GM21723 (cell line): ENCODE results near the gene CXCL10.
A peak's percentile ranks its signal among the peaks of the same experiment; 100 is the strongest.
"Not testable (repeated sequence)": the region's sequence is repeated elsewhere in the genome, so short reads cannot be mapped to it uniquely, and the experiment has no call there.

ENCODE experiments used
- ATAC-seq: cut with Tn5 transposase; IDR thresholded peaks from one replicate; pipeline ENCODE4 v1.9.1; 2021; ENCODE audit warnings: mild to moderate bottlenecking, moderate library complexity; ENCODE audit not compliant: unreplicated experiment

The CXCL10 gene

DNA sequence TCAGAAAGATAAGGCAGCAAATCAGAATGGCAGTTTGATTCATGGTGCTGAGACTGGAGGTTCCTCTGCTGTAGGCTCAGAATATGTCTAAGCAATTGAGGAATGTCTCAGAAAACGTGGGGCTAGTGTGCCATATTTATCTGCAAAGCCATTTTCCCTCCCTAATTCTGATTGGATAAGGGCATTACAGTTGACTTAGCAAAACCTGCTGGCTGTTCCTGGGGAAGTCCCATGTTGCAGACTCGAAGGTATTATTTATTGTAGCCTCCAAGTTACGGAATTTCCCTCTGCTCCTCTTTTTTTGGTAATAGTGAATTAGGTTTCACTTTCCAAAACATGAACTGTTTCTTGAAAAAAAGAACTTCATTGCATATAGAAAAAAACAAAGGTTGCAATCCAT, at the start of gene CXCL10:
TSS of gene CXCL10 (minus strand) at position 109 of the 400 bp plus-strand sequence. CDS start at position 43, 66 bp downstream.
- no peak for ATAC-seq

GRCh38 chr4:76072760-76073159, 49.5 kb upstream of the CXCL10 start:
- no peak for ATAC-seq

DNA sequence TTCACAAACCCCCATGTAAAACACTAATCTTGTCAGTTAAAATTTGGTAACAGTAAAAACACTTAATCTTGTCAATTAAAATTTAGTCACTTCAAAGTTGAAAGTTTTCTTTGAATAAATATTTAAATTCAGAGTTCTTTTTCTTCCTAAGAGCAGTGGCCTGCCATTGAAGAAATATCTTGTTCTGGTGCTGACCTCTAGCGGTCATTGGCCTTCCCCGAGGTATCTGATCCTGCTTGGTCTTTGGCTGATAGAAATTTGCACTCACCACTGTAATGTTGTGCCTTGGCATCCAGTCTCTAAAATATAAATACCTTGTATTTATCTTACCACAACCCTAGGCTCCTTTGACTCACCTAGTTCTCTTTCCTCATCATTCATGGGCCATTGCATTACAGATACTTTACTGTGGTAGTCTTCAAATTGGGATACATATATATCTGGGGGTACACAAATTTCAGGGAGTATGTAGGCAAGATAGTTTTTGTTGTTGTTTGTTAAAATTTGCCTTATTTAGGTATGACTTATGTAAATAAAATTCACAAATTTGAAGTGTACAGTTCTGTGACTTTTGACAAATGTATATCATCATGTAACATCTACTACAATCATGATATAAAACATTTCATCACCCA, 44.5 kb upstream of the CXCL10 start:
- no peak for ATAC-seq

- no peak for ATAC-seq
These were observed 43.2 kb upstream of the CXCL10 start for GRCh38 chr4:76066546-76066945.

DNA sequence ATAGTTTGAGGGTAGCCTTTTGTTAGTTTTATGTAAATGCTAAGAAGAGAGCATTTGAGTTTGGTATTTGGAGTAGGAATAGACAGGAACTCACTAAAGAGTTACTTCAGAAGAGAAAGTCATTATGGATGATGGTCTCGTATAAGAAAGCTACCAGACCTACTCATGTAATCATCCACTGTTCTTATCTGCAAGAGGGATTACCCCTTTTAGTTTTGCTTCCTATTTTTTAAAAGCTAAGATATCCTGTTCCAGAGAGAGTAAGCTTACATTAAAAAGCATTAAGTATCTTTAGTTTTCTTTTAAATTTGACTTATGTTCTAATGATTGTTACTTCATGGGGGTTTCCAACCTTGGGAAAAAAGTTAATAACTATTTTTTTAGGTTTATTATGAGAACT, 38.7 kb upstream of the CXCL10 start:
- ATAC-seq: peak; percentile 65

GRCh38 chr4:76061421-76061820, 38.1 kb upstream of the CXCL10 start:
- ATAC-seq: no peak

DNA sequence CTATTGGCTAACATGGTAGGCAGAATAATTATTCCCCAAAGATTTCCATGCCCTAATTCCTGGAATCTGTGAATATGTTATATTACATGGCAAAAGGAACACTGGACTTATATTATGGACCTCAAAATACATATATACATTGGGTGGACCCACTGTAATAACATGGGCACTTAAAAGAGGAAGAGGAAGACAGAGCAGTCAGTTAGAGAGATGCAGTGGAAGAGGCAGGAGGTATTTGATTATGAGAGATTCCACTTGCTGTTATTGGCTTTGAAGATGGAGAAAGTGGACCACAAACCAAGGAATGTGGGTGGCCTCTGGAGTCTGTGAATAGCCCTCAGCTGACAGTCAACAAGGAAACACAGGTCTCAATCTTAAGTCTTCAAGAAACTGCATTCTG, 37.2 kb upstream of the CXCL10 start:
- ATAC-seq: no peak

DNA sequence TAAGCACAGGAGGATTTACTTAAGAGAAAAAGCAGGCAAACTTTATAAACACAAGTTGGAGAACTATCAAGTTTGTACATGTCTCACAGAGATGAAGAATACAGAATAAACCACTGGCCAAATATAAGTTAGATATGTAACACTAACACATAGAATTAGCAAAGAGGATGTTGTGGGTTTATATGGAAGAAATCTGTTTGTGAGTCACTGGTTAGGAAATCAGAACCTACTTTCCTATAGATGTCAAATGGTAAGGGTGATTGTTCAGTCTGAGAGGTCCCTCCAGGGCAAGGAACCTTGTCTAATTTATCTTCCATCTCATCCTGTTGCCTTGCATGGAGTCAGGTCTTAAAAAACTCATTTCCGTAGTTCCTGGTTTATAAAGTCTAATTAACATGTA, 36.5 kb upstream of the CXCL10 start:
- ATAC-seq: no peak

- no peak for ATAC-seq
These were observed 35.7 kb upstream of the CXCL10 start for GRCh38 chr4:76058888-76059426.

DNA sequence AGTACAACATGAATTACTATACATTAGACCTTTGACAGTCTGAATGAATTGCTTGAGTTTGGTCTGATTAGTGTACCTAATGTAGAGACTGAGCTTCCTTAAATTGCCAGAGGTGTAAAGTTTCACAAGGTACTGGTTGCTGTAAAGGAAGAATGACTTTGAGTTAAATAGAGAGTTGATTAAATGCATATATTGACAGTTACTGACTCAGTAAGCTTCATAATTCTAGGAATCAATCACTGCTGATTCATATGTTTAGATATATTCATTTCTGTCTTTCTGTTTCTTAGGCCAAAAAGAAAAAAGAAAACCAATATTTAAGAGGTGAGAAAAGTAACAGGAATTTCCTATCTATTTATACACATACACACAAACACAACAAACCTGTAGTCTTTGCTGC, 35.0 kb upstream of the CXCL10 start:
- ATAC-seq: peak; percentile 44

DNA sequence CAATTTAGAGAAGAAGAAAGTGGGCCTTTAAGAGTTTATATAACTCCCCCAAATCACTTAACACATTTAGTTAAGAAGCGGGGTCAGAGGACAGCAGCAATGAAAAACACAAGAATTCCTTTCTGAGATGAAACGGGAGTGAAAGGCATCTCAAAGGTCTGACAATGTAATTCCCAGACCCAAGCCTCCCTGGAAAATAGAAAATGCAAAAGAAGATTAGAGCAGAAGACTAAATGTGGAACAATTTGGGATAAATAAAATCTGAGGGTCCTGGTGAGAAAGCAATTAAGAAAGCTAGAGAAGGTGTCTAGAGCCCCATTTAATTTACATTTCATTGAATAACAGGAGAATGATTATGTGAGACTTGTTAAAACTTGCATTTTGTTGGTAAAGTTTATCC, 32.1 kb upstream of the CXCL10 start:
- no peak for ATAC-seq

DNA sequence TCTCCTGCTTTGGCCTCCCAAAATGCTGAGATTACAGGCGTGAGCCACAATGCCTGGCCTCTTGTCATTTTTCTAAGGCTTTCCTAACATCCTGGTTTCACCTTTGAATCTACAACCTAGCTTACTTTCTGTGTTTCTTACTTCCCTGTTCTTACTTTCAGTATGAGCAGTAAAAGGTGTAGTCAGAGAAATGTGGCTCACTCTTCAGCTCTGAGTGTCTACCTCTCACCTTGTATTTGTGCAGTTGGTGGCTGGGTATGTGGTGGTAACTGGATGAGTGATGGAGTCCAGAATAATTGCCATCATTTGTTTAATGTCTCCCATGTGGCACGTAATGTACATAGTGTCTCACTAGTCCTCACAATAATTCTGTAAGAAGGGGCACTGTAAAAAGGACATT, 31.7 kb upstream of the CXCL10 start:
- peak; percentile 98 for ATAC-seq

GRCh38 chr4:76053730-76054129, 30.4 kb upstream of the CXCL10 start:
- ATAC-seq: no peak

DNA sequence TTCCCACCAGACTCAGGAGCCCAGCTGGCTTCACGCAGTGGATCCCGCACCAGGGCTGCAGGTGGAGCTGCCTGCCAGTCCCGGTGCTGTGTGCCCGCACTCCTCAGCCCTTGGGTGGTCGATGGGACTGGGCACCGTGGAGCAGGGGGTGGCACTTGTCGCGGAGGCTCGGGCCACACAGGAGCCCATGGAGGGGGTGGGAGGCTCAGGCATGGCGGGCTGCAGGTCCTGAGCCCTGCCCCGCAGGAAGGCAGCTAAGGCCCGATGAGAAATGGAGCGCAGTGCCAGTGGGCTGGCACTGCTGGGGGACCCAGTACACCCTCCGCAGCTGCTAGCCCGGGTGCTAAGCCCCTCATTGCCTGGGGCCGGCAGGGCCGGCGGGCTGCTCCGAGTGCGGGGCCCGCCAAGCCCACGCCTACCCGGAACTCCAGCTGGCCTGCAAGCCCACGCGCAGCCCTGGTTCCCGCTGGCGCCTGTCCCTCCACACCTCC, 27.3 kb upstream of the CXCL10 start:
- ATAC-seq: not testable (repeated sequence)

GRCh38 chr4:76049860-76050416, 26.6 kb upstream of the CXCL10 start:
- ATAC-seq: not testable (repeated sequence)

DNA sequence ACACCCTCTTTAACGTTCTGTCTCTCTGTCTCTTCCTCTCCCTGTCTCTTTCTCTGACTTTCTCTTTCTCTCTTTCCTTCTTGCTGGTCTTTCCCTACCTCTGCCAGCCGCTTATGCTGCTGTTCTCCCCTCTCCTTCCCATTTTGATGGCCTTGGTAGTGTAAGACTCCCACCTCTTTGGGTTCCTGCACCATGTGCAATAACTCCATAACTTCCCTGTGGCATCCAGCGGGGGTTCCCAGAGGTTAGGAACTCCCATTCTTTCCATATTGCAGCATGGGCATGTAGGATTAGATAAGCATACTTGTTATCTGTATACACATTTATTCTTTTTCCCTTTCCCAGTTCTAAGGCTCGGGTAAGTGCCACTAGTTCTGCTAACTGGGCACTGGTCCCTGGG, 21.4 kb upstream of the CXCL10 start:
- not testable (repeated sequence) for ATAC-seq

DNA sequence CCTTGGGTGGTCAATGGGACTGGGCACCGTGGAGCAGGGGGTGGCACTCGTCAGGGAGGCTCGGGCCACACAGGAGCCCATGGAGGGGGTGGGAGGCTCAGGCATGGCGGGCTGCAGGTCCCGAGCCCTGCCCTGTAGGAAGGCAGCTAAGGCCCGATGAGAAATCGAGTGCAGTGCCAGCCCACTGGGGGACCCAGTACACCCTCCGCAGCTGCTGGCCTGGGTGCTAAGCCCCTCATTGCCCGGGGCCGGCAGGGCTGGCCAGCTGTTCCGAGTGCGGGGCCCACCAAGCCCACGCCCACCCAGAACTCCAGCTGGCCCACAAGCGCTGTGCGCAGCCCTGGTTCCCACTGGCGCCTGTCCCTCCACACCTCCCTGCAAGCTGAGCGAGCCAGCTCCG, 20.0 kb upstream of the CXCL10 start:
- not testable (repeated sequence) for ATAC-seq

DNA sequence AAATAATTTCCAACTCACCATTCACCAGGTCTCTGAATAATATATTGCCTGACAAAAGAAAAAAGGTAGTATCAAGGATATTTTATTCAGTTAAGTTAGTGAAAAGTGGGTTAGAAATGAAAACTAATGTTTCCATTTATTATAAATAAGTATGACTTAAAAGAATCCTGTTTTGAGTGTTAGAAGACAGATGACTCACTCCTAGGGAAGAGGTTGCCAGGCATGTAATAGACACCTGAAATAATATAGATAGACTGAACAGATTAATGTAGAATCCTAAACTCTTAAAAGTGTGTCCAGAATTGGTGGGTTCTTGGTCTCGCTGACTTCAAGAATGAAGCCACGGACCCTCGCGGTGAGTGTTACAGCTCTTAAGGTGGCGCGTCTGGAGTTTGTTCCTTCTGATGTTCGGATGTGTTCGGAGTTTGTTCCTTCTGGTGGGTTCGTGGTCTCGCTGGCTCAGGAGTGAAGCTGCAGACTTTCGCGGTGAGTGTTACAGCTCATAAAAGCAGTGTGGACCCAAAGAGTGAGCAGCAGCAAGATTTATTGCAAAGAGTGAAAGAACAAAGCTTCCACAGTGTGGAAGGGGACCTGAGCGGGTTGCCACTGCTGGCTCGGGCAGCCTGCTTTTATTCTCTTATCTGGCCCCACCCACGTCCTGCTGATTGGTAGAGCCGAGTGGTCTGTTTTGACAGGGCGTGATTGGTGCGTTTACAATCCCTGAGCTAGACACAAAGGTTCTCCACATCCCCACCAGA, 19.1 kb upstream of the CXCL10 start:
- ATAC-seq: not testable (repeated sequence)

- ATAC-seq: no peak
These were observed 13.6 kb upstream of the CXCL10 start for GRCh38 chr4:76036855-76037254.

DNA sequence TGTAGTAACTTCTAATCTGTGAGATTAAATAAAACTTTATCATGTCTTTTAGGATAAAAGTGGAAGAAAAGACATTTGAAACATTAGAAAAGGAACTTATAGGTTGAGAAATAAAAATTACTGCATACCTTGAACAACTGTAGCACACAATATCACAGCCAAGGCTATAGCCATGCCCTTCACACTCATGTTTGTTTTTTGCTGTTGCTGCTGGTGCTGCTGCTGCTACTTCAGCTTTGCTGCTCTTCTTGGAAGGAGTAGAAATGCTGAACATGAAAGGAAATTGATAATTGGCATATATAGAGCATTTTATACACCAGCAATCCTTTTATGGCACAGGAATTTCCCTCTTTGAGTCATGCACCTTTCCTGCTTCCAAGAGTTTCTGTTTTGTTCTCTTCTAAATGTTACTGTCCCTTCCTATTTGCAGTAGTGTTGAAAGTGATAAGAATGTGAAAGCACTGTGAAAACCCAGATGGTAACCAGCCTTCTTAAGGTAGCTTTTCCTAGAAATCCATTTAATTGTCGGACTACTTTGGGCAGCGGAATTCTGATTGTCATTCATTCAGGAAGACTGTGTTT, 12.6 kb upstream of the CXCL10 start, which contains the start of gene CXCL11:
TSS of gene CXCL11 (minus strand) at position 272 of the 582 bp plus-strand sequence. CDS start at position 189, 83 bp downstream.
- no peak for ATAC-seq

DNA sequence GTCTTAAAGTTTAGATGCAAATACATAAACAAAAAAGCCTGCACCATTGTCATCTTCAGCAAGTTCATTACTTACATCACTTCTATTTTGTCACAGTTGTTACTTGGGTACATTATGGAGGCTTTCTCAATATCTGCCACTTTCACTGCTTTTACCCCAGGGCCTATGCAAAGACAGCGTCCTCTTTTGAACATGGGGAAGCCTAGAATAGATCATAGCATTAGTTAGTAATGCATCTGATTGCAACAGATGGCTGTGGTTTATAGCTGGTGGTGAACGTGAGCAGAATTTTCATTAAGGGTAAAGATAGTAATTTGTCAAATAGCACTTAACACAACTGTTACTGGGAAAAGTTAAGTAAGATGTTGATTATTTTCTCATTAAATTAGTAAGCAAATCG, 11.8 kb upstream of the CXCL10 start:
- ATAC-seq: no peak
